T-helper 22 cell (primary cell): ENCODE measurements around the gene CRIP2.

Experiments used
- DNase-seq: peaks from one replicate; pipeline ENCODE4 v3.0.0-alpha.2; 2020; ENCODE audit warnings: low read depth

CRIP2 gene

DNA sequence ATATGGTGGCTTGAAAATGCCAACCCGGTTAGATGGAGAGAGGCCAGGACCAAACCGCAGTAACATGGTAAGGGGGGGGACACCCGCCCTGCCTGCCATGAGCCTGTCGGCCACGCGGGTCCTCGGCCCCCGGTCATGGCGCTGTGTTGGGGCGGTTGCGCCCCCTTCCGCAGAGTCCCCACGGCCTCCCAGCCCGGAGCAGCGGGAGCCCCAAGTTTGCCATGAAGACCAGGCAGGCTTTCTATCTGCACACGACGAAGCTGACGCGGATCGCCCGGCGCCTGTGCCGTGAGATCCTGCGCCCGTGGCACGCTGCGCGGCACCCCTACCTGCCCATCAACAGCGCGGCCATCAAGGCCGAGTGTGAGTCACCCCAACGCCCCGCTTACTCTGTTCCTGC is 10.1 kb upstream of the CRIP2 start:
- no peak for DNase-seq

DNA sequence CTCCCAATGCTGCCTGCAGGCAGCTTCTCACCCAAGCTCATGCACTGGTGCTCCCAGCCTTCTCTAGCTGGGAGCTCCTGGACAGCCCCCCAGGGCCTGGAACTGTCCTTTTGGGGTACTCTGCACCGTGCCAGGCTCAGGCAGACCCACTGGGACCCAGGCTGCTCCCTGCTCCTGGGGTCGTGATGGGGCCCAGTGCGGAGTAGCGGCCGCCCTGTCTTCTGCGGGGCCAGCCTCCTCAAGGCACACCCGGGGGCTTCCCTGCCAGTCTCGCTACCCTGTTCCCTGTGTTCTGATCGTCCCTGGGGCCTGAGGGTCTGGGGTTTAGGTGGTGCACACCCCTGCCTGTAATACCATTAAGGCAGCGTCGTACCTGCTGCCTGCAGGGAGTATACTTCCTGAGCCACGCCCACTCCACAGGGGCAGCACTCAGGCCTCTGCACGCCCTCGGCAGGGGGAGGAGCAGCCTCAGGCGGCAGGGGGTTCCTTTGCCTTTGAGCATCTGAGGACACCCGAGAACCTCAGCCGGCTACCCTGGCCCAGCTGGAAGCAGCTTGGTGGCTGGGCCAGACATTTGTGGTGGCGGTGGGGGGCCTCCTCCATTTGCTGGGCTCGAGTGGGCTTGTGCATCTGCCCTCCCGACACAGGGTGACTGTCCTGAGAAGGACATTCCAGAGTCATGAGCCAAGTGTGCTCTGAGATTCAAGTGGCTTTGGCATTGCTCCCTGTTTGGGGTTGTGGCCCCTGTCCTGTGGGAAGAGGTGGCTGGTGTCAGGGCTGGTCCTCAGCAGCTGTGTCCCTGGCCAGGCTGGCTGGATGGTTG is 9.2 kb upstream of the CRIP2 start:
- no peak for DNase-seq

DNA sequence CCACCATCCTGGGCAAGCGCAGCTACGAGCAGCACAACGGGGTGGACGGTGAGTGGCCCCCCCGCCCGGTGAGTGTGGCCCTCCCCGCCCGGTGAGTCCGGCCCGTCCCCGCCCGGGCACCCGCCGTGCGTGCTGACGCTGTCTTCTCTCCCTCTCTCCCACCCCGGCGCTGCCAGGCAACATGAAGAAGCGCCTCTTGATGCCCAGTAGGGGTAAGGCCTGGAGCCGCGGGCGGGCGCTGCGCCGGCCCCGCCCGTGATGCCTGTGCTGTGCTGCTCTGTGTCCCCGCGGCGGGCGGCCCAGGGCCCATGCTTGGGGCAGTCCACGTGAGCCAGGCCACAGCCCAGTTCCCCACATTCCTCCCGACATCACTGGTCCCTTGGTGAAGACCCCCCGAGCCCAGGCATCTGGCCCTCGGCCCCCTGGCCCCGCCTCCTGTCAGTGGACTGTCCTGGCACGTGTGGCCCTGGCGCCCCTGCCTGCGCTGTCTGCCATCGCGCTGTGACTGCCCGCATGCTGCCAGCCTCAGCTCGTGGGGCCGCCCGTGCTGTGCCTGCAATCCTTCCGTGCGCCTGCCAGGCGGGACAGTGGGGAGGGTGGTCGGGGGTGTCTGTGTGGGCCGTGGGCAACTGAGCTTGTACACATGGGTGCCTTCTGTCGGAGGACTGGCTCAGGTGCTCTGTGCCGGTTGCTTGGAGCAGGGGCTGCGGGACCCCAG is 7.9 kb upstream of the CRIP2 start:
- DNase-seq = no peak

GRCh38 chr14:105467249-105467941 is 7.2 kb upstream of the CRIP2 start:
- no peak for DNase-seq

- no peak for DNase-seq
These were observed 6.6 kb upstream of the CRIP2 start for GRCh38 chr14:105467942-105468471.

DNA sequence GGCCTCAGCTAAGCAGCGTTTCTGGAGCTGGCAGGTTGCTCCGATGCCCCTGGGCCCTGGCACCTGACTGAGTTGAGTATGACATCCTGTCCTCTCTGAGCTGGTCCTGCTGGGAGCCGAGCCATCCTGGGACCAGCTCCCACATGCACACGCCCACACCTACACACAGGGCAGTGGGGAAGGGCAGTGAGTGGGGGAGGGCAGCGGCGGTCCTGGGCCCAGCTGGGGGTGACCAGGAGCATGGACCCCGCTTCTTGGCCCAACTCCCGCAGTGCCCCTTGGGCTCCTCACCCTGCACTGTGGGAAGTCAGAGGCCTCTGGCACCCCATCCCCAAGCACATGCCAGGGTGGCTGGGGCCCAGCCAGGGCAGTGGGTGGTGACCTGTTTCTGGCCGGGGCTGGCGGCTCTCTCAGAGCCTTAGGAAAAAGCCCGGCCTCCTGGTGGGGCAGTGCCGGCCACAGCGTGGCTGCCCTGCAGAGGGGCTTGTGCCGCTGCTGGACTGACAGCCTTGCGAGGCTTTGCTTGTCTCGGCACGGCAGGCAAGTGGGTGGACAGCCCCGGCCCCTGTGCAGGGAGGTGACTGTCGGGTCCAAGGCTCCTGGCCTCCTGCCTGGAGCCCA is 5.9 kb upstream of the CRIP2 start:
- DNase-seq = no peak

- DNase-seq = no peak
These were observed 4.9 kb upstream of the CRIP2 start for GRCh38 chr14:105469456-105470349.

DNA sequence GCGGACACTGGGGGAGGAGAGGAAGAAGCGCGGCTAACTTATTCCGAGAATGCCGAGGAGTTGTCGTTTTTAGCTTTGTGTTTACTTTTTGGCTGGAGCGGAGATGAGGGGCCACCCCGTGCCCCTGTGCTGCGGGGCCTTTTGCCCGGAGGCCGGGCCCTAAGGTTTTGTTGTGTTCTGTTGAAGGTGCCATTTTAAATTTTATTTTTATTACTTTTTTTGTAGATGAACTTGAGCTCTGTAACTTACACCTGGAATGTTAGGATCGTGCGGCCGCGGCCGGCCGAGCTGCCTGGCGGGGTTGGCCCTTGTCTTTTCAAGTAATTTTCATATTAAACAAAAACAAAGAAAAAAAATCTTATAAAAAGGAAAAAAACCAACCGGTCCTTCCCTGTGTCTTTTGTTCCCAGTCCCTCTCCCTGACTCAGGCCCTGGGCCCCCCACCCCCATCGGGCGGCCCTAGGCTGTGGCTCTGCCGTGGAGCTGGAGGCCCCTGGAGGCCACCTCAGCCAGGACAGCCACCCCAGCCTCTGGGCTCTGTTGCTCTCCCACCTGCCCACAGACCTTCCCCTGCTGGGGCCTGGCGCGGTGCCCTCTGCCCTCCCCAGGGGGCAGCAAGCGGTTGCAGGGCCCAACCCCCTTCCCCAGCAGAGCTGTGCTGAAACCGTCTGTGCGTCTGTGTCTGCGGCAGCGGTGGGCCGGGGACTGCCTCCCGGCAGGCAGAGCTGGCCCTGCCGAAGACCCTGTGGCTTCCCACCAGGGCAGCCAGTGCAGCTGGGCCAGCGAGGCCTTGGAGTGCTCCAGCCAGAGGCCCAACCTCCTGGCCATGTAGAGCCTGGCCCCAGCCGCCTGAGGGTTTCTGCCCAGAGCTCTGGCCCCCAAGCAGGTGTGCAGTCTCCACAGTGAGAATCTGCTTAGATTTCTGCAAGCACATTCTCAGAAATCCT is 4.0 kb upstream of the CRIP2 start:
- DNase-seq = no peak

GRCh38 chr14:105471297-105471821 is 3.3 kb upstream of the CRIP2 start:
- no peak for DNase-seq

GRCh38 chr14:105471823-105472485 is 2.7 kb upstream of the CRIP2 start:
- no peak for DNase-seq

DNA sequence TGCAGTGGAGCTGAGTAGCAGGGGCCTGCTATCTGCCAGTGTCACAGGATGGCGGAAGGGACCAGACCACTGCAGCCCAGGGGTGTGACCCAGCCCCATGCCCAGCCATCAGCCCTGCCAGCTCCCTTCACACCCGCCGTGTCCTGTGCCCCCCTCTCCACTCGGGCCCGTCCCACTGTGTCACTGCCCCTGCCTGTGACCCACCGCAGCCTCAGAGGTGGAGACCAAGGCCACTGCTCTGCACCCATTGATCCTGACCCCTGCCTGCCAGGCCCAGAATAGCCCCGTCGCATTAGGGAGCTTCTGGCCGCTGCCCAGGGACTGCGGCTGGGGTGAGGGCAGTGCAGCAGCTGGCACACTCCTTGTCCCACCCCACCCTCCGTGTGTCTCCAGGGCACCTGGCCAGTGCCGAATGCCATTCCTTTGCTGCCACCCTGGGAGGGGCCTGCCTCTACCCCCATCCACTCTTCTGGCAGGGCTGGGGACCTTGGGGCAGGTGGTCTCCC is 2.1 kb upstream of the CRIP2 start:
- no peak for DNase-seq

GRCh38 chr14:105473033-105473676 is 1.5 kb upstream of the CRIP2 start:
- DNase-seq = no peak

DNA sequence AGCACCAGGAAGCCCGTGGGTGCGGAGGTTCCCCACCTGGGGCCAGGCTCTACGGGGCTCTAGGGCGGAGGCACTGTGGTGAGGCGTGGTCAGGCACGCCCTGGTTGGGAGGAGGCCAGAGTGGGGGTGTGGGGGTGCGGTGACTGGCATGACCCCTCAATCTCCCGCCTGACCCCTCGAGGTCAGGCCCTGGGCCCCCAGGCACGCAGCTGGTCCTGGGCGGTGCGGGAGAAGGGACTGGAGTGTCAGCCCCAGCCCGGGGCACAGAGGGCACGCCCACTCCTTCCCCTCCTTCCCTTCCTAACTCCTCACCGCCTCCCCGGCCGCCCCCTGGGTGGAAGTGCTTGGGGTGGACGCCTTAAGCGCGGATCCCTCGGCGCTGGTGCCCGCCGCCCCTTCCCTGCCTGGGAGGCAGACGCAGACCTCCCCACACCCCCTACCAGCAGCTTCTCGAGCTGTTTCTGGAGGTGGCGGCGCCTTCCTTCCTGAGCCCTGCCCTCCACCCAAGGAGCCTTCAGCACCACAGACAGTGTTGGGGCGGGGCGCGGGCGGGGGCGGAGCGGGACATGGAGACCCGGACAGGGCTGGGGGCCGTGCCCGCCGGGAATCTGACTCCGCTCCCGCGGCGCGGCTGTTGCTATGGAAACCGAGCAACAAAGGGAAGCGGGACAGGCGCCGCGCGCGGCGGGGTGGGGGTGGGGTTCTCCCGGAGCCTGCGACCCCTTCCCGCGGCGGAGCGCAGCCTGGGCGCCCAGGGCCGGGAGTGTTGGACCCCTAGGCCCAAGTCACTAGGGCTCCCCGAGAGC is 741 bp upstream of the CRIP2 start:
- DNase-seq = peak; percentile 84

DNA sequence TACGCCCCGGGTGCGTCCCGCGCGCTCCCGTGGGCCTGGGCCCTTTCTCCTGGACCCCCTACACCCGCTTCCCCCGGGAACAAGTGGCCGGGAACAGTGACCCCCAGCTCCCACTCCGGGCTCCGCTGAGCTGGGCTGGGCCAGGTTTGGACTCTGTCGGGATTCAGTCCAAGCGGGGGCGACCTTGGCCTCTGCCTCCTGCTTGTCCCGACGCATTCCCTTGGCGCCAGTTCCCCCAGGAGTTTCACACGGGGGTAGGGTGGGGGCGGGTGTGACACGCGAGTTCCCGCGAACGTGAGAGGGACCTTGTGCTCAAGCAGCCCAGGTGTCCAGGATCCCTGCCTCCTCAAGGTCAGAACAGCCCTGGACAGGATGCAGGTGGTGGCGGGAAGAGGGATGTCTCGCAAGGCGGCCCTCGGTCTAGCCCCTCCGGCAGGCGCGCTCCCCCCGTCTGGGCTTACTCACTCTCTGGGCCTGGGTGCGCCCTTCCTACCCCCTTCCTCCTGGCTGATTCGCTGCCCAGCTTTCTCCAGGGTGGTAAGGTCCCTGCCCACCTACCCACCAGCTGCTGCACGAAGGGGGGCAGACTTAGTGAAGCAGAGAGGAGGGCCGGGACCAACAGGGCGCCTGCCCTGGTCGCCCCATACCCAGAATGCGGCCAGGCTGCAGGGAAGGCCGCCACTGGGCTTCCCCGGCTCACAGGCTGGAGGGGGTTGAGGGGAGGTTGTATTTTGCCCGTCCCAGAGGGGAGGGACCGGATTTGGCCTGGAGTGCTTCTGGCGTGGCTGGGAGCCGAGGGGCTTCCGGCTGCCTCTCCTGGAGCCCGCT is 862 bp downstream of the CRIP2 start:
- DNase-seq = no peak

GRCh38 chr14:105476097-105476830 is 1.6 kb downstream of the CRIP2 start:
- no peak for DNase-seq
